Type B pancreatic cell (in vitro differentiated cells): Measurements from ENCODE around the gene ROR2. TPM values are rescaled to one million over a fixed set of nuclear protein-coding genes. Genes with fewer than 3 reads are reported as not detected.

ENCODE experiments used
- DNase-seq: peaks from one replicate; pipeline ENCODE4 v3.0.0; 2021; ENCODE audit warnings: mixed read lengths; ENCODE audit not compliant: unreplicated experiment; ENCODE audit errors: extremely low spot score
- H3K27ac Mint-ChIP-seq: 2 replicates; pipeline ENCODE4 v1.8.0; 2021; ENCODE audit warnings: mild to moderate bottlenecking, mixed read lengths
- H3K27me3 Mint-ChIP-seq: 2 replicates; pipeline ENCODE4 v1.8.0; 2021; ENCODE audit warnings: mixed read lengths
- H3K36me3 Mint-ChIP-seq: 2 replicates; pipeline ENCODE4 v1.8.0; 2021; ENCODE audit warnings: mixed read lengths
- H3K4me1 Mint-ChIP-seq: one replicate; pipeline ENCODE4 v1.8.0; 2021; ENCODE audit warnings: mixed read lengths; ENCODE audit not compliant: unreplicated experiment
- H3K4me3 Mint-ChIP-seq: 2 replicates; pipeline ENCODE4 v1.8.0; 2021; ENCODE audit warnings: mild to moderate bottlenecking, mixed read lengths
- H3K9me3 Mint-ChIP-seq: 2 replicates; pipeline ENCODE4 v1.8.0; 2021; ENCODE audit warnings: mixed read lengths
- CTCF ChIP-seq: fragments of 200-600 bp; sonication (generic); conservative IDR thresholded peaks from 2 replicates; pipeline ENCODE4 v1.5.0; 2021; ENCODE audit warnings: antibody characterized with exemption, mild to moderate bottlenecking
- total RNA-seq: library from RNA; stranded (reverse); gene quantifications from 2 replicates; pipeline ENCODE4 v1.2.1, GENCODE V29; 2021; ENCODE audit warnings: low replicate concordance

Gene ROR2
- total RNA-seq, 1 donor from 2014 or later = 48.9 TPM

DNA sequence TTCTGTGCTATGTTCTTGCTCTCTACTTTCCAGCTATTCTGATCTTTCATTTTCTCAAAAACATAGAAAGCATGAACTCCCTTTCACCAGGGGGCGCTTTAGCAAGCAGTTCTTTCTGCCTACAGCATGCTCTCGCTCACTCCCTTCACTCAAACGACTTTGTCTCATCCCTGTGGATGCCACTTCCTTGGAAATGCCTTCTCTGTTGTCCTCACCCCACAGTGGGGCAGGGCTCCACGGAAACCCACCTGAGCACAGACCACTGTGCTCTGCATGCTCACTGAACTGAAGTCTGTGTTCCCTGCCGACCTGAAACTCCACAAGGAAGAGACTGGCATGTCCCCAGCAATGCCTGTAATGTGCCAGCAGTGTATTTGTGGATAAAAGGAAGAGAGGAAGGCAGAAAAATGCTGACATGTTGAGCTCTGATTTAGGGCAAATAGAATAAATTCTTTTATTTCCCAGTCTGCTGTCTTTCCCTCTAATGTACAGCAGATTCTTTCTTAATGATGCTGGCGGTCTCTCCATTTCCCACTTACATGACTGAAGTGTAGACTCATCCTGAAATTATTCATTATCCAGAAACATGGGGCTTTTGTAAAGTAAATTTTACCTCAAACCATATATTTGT lies 4.9 kb upstream of the ROR2 start:
- peak; percentile 78 for TF ChIP-seq CTCF
- peaks cover 22% of the 10 kb centered on the region for H3K4me1 Mint-ChIP-seq
- peaks cover 16% of the 10 kb centered on the region for H3K27me3 Mint-ChIP-seq
- no peaks in the 10 kb centered on the region for H3K9me3 Mint-ChIP-seq
- no peak overlapping the region for H3K27ac Mint-ChIP-seq
- DNase-seq = peak; percentile 68
- H3K36me3 Mint-ChIP-seq = no peaks in the 10 kb centered on the region
- peak overlapping the region; percentile 61 for H3K4me3 Mint-ChIP-seq

DNA sequence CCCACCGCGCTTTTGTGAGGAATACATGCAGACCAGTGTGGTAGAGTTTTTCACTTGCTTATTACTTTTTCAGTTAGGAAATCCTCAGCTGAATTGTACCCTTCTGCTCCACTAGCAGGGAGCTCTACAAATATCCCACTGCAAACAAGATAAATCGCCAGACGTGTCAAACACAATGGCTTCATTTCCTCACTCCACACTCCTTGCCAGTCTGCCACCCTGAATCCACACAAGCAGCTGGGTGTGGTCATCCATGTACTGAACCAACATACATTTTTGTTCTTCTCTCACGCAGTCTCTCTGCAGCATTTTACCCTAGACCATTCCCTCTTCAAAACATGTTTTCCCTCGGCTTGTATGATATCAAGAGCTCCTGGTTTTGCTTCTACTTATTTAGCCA lies 3.7 kb upstream of the ROR2 start:
- Mint-ChIP-seq H3K27ac (no peak overlapping the region), H3K4me3 (no peak overlapping the region), H3K27me3 (peaks cover 16% of the 10 kb centered on the region), H3K4me1 (peaks cover 22% of the 10 kb centered on the region), H3K36me3 (no peaks in the 10 kb centered on the region), H3K9me3 (no peaks in the 10 kb centered on the region)
- TF ChIP-seq CTCF = no peak
- DNase-seq = peak; percentile 13

DNA sequence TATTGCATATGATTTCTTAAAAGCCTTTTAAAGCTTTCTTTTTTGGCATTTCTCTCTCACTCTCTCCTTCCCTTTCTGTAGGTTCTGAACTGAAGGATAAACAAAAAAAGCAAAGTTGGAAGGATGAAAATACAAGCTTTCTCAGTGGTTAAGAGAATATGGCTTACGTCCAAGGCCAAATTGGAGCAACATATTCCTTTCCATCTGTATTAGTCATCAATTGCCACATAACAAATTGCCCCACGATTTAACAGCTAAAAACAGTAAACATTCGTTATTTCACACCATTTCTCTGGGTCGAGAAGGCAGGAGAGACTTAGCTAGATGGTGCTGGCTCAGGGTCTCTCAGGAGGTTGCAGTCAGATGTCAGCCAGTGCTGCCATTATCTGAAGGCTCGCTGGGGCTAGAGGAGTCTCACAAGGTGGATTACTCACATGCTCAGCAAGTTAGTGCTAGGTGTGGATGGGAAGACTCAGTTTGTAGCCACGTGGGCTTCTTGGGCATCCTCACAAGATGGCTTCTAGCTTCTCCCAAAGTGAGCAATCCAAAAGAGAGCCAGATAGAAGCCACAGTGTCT lies 2.0 kb upstream of the ROR2 start:
- peak overlapping the region; percentile 88 for H3K4me3 Mint-ChIP-seq
- H3K36me3 Mint-ChIP-seq = no peaks in the 10 kb centered on the region
- no peak for TF ChIP-seq CTCF
- DNase-seq = no peak
- peaks cover 29% of the 10 kb centered on the region for H3K27me3 Mint-ChIP-seq
- H3K27ac Mint-ChIP-seq = no peak overlapping the region
- H3K4me1 Mint-ChIP-seq = peaks cover 22% of the 10 kb centered on the region
- no peaks in the 10 kb centered on the region for H3K9me3 Mint-ChIP-seq

- no peak for TF ChIP-seq CTCF
- Mint-ChIP-seq H3K9me3 (no peaks in the 10 kb centered on the region), H3K27ac (no peak overlapping the region), H3K4me3 (peak overlapping the region; percentile 88), H3K27me3 (peaks cover 43% of the 10 kb centered on the region), H3K4me1 (peaks cover 36% of the 10 kb centered on the region), H3K36me3 (no peaks in the 10 kb centered on the region)
- DNase-seq = peak; percentile 66
These were observed 559 bp downstream of the ROR2 start for GRCh38 chr9:91949392-91949945.

- no peaks in the 10 kb centered on the region for H3K36me3 Mint-ChIP-seq
- peaks cover 30% of the 10 kb centered on the region for H3K4me1 Mint-ChIP-seq
- peak; percentile 71 for TF ChIP-seq CTCF
- no peaks in the 10 kb centered on the region for H3K9me3 Mint-ChIP-seq
- peak; percentile 82 for DNase-seq
- H3K27ac Mint-ChIP-seq = peak overlapping the region; percentile 29
- H3K27me3 Mint-ChIP-seq = peaks cover 42% of the 10 kb centered on the region
- H3K4me3 Mint-ChIP-seq = peak overlapping the region; percentile 88
These were observed 1.2 kb downstream of the ROR2 start for GRCh38 chr9:91948597-91949391.
